GM19025 (cell line): Measurements from ENCODE around the gene MKX.

ENCODE experiments used
- ATAC-seq: cut with Tn5 transposase; IDR thresholded peaks from one replicate; pipeline ENCODE4 v1.9.1; 2021; ENCODE audit warnings: mild to moderate bottlenecking, low read depth, moderate library complexity; ENCODE audit not compliant: unreplicated experiment

MKX gene

GRCh38 chr10:27745732-27746396 is at the start of gene MKX:
Gene MKX, minus strand, starts transcription at chr10:27745819. Its CDS starts 2,404 bp downstream, at chr10:27743415.
- no peak for ATAC-seq

DNA sequence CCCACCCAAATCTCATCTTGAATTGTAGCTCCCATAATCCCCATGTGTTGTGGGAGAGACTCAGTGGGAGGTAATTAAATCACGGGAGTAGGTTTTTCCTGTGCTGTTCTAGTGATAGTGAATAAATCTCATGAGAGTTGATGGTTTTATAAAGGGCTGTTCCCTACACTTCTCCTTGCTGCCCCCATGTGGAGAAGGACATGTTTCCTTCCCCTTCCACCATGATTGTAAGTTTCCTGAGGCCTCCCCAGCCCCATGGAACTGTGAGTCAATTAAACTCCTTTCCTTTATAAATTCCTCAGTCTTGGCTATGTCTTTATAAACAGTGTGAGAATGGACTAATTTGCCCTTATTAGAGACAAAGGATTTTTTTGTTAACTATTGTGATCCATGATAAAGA is 48.5 kb upstream of the MKX start:
- no peak for ATAC-seq

- ATAC-seq, result no peak
Observed at GRCh38 chr10:27792216-27792615, 46.6 kb upstream of the MKX start.

DNA sequence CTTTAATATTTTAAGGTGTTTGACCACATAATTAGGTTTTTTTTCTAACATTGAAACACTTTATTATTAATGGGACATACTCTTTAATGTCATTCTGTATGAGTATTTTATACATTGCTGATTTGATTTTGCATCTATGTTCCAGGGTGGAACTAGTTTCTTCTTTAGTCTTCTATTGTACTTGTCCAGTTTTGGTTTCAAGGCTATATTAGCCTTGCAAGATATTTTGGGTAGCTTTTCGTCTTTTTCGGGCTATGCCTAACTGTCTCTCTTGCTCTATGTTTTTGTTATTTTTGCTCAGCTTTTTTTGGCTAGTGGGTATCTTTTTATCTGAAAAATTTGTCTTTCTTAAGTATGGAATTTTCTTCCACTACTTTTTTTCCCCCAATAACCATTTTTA is 38.7 kb upstream of the MKX start:
- no peak for ATAC-seq

- ATAC-seq, result no peak
Observed at GRCh38 chr10:27783660-27784059, 38.0 kb upstream of the MKX start.

GRCh38 chr10:27779462-27780015 is 33.9 kb upstream of the MKX start:
- ATAC-seq, result no peak

- no peak for ATAC-seq
Observed at GRCh38 chr10:27774831-27775230, 29.2 kb upstream of the MKX start.

GRCh38 chr10:27771231-27771630 is 25.6 kb upstream of the MKX start:
- ATAC-seq, result no peak

- no peak for ATAC-seq
Observed at GRCh38 chr10:27770181-27770580, 24.6 kb upstream of the MKX start.

DNA sequence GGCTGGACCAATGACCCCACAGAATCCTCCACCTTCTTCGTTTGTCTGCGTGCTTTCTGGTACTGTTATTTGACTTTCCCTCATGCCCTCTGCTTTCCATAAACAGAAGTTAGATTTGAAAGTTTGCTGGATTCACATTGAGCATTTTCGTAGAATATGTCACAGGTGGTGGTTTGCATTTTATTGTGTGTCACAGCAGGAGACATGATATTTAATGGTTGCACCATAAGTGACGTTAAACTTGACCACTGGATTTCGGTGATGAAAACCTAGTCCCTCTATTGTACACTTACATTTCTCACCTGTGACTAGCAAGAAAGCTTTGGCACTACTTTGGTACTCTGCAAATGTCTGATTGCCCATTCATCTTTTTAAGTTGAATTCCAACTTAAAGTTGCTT is 15.2 kb upstream of the MKX start:
- ATAC-seq, result no peak

DNA sequence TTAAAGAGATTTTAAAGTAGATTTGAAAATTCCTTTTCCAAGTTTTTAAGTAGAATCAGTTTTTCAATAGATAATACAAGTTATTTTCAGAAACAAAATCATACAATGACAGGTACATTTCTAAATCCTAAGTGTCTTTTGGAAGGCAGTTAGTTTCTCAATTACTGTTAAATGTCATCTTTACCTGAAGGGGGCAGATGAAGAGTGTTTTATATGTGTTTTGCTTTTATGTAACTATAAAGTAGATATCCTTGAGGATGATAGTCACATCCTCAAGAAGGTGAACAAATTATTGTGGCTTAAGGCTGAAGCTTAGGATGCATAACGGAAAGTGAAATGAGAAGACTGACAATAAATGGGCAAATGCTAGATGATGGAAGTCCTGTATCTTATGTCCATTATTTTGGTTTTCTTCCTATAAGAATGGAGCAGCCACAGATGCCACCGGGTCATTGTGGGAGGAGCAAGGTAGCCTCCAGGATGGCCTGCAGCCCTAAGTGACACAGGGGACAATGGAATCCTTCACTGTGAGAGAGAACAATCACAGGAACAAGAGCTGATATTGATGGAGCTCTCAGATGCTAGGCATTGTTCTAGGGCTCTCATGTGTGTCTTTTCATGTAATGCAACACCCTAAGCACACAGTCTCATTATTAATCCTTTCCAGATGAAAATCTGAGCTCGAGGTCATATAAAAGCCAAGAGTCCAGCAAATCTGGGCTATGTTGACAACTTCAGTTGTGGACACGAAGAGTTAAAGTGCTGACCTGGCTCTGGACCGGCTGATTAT is 14.1 kb upstream of the MKX start:
- ATAC-seq, result no peak

- no peak for ATAC-seq
Observed at GRCh38 chr10:27752673-27753237, 7.1 kb upstream of the MKX start.

- no peak for ATAC-seq
Observed at GRCh38 chr10:27748601-27749000, 3.0 kb upstream of the MKX start.

DNA sequence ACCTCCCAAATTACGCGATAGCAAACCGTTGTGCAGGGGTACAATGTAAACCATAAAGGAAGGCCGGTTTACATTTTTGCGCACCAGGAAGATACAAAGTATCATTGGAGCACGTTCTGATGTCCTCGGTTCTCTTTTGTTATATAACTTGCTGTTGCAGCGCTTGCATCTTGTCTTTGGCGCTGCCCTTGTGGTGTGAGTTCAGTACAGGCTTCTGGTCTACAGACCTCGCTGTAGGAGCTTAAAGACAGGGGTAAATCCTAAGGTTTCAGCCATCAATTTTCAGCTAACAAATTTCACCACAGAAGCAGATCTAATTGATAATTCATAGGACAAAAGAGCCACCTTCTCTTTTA is 1.5 kb upstream of the MKX start:
- no peak for ATAC-seq

GRCh38 chr10:27746397-27747095 is 927 bp upstream of the MKX start:
- no peak for ATAC-seq

GRCh38 chr10:27744802-27745731 is 552 bp downstream of the MKX start:
- no peak for ATAC-seq

- no peak for ATAC-seq
Observed at GRCh38 chr10:27743877-27744801, 1.5 kb downstream of the MKX start.

DNA sequence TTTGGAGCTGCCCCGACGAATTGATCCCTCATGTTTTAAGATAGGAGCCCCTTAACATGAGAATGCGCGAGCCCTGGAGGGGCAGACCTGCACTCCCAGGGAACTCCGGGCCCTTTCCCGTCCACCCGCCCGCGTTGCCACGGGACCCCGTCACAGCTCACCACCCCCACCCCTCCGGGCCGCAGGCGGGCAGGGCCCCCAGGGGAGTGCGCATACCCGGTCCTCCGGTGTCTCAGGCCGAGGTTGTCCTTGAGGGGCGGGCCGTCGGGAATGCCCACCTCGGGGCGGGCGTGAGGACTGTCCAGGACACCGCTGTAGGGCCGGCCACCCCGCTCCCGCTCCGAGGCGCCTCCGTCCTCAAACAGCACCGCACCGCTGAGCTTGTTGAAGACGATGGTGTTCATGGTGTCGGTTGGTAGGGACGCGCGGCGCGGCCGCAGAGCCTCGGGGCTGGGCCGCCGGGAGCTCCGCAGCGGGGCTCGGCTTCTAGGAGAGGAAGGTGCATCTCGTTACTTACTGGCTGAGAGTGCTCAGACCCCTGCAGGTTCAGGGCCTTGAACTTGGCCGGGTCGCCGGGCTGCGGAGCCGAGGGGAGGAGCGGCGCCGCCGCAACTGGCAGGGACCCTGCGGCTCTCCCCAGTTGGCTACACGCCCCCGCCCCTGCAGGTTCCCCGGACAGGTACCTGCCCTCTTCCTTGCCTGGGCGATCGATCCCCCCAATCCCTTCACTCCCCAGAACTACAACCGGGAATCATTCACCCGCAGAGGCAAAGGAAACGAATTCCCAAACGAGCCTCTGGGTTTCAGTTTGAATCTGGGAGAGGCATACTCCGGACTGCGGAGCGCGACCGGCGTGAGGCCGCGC is 2.4 kb downstream of the MKX start:
- no peak for ATAC-seq
